GM12873 (cell line): ENCODE measurements around the gene CHRNA4.

Experiments used
- CTCF ChIP-seq: IDR thresholded peaks from 2 replicates; pipeline ENCODE4 v1.5.1; 2012; ENCODE audit warnings: low read depth, mild to moderate bottlenecking, moderate library complexity, low read length, control low read depth; ENCODE audit not compliant: insufficient read depth; ENCODE audit errors: missing control alignments

CHRNA4 gene

GRCh38 chr20:63309261-63310071 lies 51.7 kb downstream of the CHRNA4 start:
- peak; percentile 73 for TF ChIP-seq CTCF

GRCh38 chr20:63308218-63308911 lies 52.8 kb downstream of the CHRNA4 start:
- no peak for TF ChIP-seq CTCF

- no peak for TF ChIP-seq CTCF
Observed at GRCh38 chr20:63307538-63308217, 53.5 kb downstream of the CHRNA4 start.

GRCh38 chr20:63306673-63307537 lies 54.2 kb downstream of the CHRNA4 start:
- no peak for TF ChIP-seq CTCF

- no peak for TF ChIP-seq CTCF
Observed at GRCh38 chr20:63305393-63305792, 55.8 kb downstream of the CHRNA4 start.

- no peak for TF ChIP-seq CTCF
Observed at GRCh38 chr20:63303095-63303666, 58.0 kb downstream of the CHRNA4 start.
